ENCODE data around the gene PDE4A. TPM values are rescaled to one million over a fixed set of nuclear protein-coding genes. Genes with fewer than 3 reads are reported as not detected.

PDE4A gene
- total RNA-seq, result 10 to 100 TPM; 31.7 to 32.6 TPM

GRCh38 chr19:10420444-10421239 lies at the start of gene PDE4A:
Gene PDE4A (plus strand): TSS chr19:10420538. CDS start chr19:10420765, 227 bp downstream.

DNA sequence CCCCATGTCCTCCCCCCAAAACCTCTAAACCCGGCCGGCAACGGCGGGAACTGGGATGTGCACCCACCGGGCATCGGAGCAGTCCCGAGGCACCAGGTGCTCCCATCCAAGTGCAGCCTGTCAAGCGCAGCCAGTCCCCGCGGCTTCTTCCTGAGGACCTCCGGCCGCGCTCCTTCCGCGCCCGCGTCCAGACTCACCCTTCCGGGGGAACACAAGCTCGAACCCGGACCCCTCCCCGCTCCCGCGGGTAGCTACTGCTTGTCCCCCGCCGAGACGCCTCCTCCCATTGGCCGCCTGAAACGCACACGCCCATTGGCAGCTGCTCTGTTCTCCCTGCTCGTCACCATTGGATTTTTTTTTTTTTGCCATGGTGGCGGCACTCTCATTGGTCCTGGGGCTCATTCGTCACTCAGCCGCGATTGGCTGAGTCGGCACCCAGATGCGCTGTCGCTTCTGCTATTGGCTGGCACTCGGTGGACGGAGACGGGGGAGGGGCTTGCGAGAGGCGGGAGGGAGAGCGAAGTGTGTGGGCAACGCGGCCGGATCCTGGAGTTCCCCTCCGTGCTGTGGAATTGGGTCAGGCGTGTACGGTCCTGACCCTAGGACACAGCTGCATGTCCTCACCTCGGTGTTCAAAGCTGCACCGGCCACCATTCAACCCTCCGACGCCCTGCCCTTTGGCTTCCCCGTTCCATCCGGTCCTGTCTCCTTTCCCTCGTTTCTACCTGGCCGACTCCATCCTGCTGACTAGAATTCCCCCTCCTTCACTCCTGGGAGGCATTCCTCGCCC lies 39.8 kb upstream of the PDE4A start, which contains the start of gene TYK2:
Gene TYK2, minus strand, starts transcription at position 260 of the 790 bp plus-strand sequence. CDS start 2,166 bp downstream, outside the sequence.

GRCh38 chr19:10403137-10404021 lies 17.0 kb upstream of the PDE4A start, which contains the start of gene CDC37:
Gene CDC37 (minus strand): TSS chr19:10403542. CDS start chr19:10403479, 63 bp downstream.

GRCh38 chr19:10503002-10503789 lies 82.9 kb downstream of the PDE4A start, which contains the start of gene KEAP1:
Gene KEAP1 (minus strand): TSS chr19:10503356. CDS start chr19:10500033, 3,323 bp downstream.

GRCh38 chr19:10517361-10517759 lies 97.0 kb downstream of the PDE4A start, which contains the start of gene S1PR5:
Gene S1PR5 (minus strand): TSS chr19:10517447. CDS start chr19:10515011, 2,436 bp downstream.

Small RNAs within 50 kb of the gene (microRNA-seq; reads per million reads assigned to microRNA genes)
- not detected for gene MIR1181 (ENCODE audit: borderline microRNAs expressed, borderline replicate concordance)

Other genes with a start within 250 kb of the PDE4A start
- gene DNMT1, start 225.6 kb upstream of the PDE4A start, total RNA-seq, result 100 to 1,000 TPM; 295 to 301 TPM
- 1 to 10 TPM; 5.2 to 5.8 TPM for gene S1PR2, start 189.2 kb upstream of the PDE4A start, total RNA-seq
- gene MRPL4, start 168.3 kb upstream of the PDE4A start, total RNA-seq, result 10 to 100 TPM; 49.3 to 53.4 TPM
- gene ICAM1, start 149.4 kb upstream of the PDE4A start, total RNA-seq, result 10 to 100 TPM; 13.9 to 15.3 TPM
- 1 to 10 TPM; 3.4 to 3.9 TPM for gene ICAM4, start 133.6 kb upstream of the PDE4A start, total RNA-seq
- gene ICAM5, start 130.6 kb upstream of the PDE4A start, total RNA-seq, result under 1 TPM; 0.35 to 0.46 TPM
- 1 to 10 TPM; 1.4 to 1.6 TPM for gene ZGLP1, start 110.7 kb upstream of the PDE4A start, total RNA-seq
- 1 to 10 TPM; 4.0 to 5.3 TPM for gene FDX2, start 104.5 kb upstream of the PDE4A start, total RNA-seq
- gene RAVER1, start 87.0 kb upstream of the PDE4A start, total RNA-seq, result 10 to 100 TPM; 63.4 to 67.4 TPM
- gene ICAM3, start 80.9 kb upstream of the PDE4A start, total RNA-seq, result 100 to 1,000 TPM; 234 to 244 TPM
- gene TYK2, start 40.0 kb upstream of the PDE4A start, total RNA-seq, result 100 to 1,000 TPM; 214 to 232 TPM
- 100 to 1,000 TPM; 208 to 225 TPM for gene CDC37, start 17.0 kb upstream of the PDE4A start, total RNA-seq
- gene KEAP1, start 82.8 kb downstream of the PDE4A start, total RNA-seq, result 10 to 100 TPM; 80.0 to 81.0 TPM
- gene S1PR5, start 96.9 kb downstream of the PDE4A start, total RNA-seq, result under 1 TPM; 0.26 to 0.35 TPM
- gene ATG4D, start 123.4 kb downstream of the PDE4A start, total RNA-seq, result 10 to 100 TPM; 34.2 to 35.1 TPM
- gene KRI1, start 145.5 kb downstream of the PDE4A start, total RNA-seq, result 10 to 100 TPM; 62.7 to 67.1 TPM
- gene CDKN2D, start 148.4 kb downstream of the PDE4A start, total RNA-seq, result 10 to 100 TPM; 68.7 to 76.2 TPM
- not detected for gene AP1M2, start 166.8 kb downstream of the PDE4A start, total RNA-seq
- 100 to 1,000 TPM; 161 to 163 TPM for gene SLC44A2, start 205.0 kb downstream of the PDE4A start, total RNA-seq
- 100 to 1,000 TPM; 326 to 333 TPM for gene ILF3, start 233.8 kb downstream of the PDE4A start, total RNA-seq

Data from activated naive CD4-positive, alpha-beta T cell treated with anti-CD3 and anti-CD28 coated beads, Interleukin-2, amount 10 ng/mL, durations not matched to agents 5 hours and 36 hours (primary cell).